Peyer's patch (tissue), 4 donors: ENCODE measurements around the gene CLCN7.

ENCODE experiments used
- POLR2A ChIP-seq, 2 donors: fragments of 450-650 bp; IDR thresholded peaks; one replicate each; pipeline ENCODE4 v1.5.1; 2017; ENCODE audit warnings: antibody characterized with exemption in 2 of 2, mild to moderate bottlenecking in 2 of 2, moderate library complexity in 2 of 2
- TF ChIP-seq, protein P1 (sequence below), 6 experiments: fragments of 450-650 bp in 4 of 6; fragments of 200-600 bp in 2 of 6; sonication (generic) in 1 of 6; IDR thresholded peaks; one replicate each; pipeline ENCODE4 v1.5.1; 2017 to 2019; ENCODE audit warnings: antibody characterized with exemption in 6 of 6, mild to moderate bottlenecking in 3 of 6, moderate library complexity in 1 of 6

DNA sequence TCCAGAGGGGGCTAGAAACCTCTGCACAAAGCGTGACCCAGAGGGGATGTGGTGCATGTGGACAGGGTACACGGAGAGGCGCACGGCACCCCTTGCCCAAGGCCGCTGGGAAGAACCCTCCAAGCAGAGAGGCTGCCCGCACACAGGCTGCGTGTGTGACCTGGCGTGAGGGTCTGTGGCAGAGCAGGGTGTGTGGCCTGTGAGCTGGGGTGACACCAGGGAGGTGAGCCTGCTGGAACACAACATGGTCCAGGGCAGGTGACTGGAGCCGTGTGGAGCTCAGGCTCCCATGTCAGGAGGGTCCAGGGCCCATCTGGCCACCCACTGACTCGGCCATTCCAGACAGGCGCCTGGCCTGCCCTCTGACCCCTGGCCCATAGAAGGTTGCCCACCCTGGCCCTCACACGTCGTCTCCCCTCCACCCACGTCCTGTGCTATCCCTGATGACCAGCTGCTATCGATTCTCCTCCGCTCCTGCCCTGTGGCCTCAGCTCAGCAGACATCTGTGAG is 43.9 kb upstream of the CLCN7 start:
- TF ChIP-seq, protein P1, sequence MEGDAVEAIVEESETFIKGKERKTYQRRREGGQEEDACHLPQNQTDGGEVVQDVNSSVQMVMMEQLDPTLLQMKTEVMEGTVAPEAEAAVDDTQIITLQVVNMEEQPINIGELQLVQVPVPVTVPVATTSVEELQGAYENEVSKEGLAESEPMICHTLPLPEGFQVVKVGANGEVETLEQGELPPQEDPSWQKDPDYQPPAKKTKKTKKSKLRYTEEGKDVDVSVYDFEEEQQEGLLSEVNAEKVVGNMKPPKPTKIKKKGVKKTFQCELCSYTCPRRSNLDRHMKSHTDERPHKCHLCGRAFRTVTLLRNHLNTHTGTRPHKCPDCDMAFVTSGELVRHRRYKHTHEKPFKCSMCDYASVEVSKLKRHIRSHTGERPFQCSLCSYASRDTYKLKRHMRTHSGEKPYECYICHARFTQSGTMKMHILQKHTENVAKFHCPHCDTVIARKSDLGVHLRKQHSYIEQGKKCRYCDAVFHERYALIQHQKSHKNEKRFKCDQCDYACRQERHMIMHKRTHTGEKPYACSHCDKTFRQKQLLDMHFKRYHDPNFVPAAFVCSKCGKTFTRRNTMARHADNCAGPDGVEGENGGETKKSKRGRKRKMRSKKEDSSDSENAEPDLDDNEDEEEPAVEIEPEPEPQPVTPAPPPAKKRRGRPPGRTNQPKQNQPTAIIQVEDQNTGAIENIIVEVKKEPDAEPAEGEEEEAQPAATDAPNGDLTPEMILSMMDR (IDR thresholded peaks at IDR 0.05), result no peak
- no peak for TF ChIP-seq POLR2A (IDR thresholded peaks at IDR 0.05)
